ENCODE data around the gene NTSR2.

The NTSR2 gene

GRCh38 chr2:11631462-11631861 is 38.5 kb downstream of the NTSR2 start:
- in situ Hi-C loops (cut with HindIII; ENCODE audit: low sequenced_read_pairs) = no loop called here

DNA sequence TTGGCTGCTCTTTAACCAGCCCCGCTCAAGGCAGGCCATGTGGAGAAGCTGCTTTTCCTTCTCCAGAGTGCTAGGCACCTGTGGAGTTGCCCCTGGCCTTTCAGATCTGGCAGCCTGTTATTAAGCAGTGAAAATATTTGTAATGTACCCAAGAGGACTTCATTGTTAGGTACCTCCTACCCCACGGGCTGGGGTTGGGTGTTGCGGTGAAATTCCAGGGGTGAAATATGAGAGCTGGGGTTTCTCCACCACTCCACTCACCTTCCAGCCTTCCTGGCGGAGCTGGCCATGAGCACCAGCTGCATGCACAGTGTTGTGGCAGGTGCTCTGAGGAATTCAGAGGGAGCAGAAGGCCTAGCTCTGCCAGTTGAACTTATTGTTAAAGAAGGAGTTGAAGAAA is 39.1 kb downstream of the NTSR2 start:
- in situ Hi-C loops (cut with HindIII; ENCODE audit: low sequenced_read_pairs) = no loop called here

DNA sequence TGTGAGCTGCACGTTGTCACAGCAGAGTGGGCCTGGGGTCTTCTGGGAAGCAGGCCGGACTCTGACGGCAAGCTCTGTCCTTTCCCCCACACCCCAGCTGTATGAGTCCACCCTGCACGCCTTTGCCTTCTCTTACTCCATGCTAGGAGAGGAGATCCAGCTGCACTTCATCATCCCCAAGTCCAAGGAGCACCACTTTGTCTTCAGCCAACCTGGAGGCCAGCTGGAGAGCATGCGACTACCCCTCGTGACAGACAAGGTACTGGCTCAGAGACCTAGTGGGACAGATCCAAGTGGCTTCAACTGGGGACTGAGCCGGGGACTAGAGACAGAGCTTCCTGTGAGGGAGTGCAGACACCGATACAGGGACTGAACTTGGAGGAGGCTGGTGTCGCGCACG is 40.1 kb downstream of the NTSR2 start:
- in situ Hi-C loops (cut with HindIII; ENCODE audit: low sequenced_read_pairs) = no loop called here

GRCh38 chr2:11629215-11629614 is 40.8 kb downstream of the NTSR2 start:
- in situ Hi-C loops (cut with HindIII; ENCODE audit: low sequenced_read_pairs) = no loop called here

- in situ Hi-C loops (cut with HindIII; ENCODE audit: low sequenced_read_pairs) = no loop called here
These were observed 41.3 kb downstream of the NTSR2 start for GRCh38 chr2:11628675-11629074.

GRCh38 chr2:11625671-11626070 is 44.3 kb downstream of the NTSR2 start:
- in situ Hi-C loops (cut with HindIII; ENCODE audit: low sequenced_read_pairs) = no loop called here

- in situ Hi-C loops (cut with HindIII; ENCODE audit: low sequenced_read_pairs) = no loop called here
These were observed 45.1 kb downstream of the NTSR2 start for GRCh38 chr2:11624893-11625292.

- in situ Hi-C loops (cut with HindIII; ENCODE audit: low sequenced_read_pairs) = no loop called here
These were observed 47.4 kb downstream of the NTSR2 start for GRCh38 chr2:11622611-11623010.

GRCh38 chr2:11621410-11621809 is 48.6 kb downstream of the NTSR2 start:
- in situ Hi-C loops (cut with HindIII; ENCODE audit: low sequenced_read_pairs) = no loop called here

GRCh38 chr2:11618708-11619062 is 51.3 kb downstream of the NTSR2 start:
- in situ Hi-C loops (cut with HindIII; ENCODE audit: low sequenced_read_pairs) = no loop called here

DNA sequence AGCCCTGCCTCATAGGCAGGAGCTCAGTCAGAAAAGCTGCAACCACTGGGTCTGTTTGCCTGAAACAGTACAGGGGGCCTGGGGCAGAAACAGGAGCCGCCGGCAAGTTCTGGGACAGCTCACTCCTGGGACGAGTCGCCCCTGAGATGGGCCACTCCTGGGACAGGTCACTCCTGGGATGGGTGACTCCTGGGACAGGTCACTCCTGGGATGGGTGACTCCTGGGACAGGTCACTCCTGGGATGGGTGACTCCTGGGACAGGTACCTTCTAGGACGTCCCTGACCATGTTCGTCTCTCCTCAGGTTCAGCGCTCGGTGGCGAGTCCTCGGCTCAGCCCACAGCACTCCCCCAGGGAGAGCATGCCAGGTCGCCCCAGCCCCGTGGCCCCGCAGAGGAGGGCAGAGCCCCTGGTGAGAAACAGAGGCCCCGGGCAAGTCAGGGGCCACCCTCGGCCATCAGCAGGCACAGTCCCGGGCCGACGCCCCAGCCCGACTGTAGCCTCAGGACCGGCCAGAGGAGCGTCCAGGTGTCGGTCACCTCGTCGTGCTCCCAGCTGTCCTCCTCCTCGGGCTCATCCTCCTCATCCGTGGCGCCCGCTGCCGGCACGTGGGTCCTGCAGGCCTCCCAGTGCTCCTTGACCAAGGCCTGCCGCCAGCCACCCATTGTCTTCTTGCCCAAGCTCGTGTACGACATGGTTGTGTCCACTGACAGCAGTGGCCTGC is 51.8 kb downstream of the NTSR2 start:
- in situ Hi-C loops (cut with HindIII; ENCODE audit: low sequenced_read_pairs) = no loop called here

GRCh38 chr2:11617527-11617926 is 52.5 kb downstream of the NTSR2 start:
- in situ Hi-C loops (cut with HindIII; ENCODE audit: low sequenced_read_pairs) = no loop called here

DNA sequence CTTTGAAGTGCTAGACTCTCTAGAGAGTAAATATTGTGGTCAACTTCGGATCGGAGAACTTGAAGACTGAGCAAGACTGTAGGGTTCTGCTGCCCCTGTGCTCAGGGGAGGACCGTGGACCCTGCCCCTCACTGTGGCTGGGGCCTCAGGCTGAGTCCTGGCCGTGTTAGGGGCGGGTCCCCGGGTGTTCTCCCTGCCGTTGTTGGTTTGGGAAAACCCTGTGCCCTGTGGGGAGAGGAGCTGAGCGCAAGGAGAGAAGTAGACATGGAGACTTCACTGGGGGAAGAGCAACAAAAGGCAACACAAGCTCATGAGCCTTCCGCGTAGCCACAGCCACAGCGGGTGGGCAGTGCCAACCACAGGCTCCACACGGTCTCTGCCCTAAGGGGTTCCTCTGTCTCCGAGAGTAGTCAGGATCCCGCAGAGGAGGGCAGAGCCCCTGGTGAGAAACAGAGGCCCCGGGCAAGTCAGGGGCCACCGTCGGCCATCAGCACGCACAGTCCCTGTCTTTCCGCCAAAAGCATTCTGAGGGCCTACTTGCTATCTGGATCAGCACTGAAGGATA is 53.1 kb downstream of the NTSR2 start:
- in situ Hi-C loops (cut with HindIII; ENCODE audit: low sequenced_read_pairs) = no loop called here

DNA sequence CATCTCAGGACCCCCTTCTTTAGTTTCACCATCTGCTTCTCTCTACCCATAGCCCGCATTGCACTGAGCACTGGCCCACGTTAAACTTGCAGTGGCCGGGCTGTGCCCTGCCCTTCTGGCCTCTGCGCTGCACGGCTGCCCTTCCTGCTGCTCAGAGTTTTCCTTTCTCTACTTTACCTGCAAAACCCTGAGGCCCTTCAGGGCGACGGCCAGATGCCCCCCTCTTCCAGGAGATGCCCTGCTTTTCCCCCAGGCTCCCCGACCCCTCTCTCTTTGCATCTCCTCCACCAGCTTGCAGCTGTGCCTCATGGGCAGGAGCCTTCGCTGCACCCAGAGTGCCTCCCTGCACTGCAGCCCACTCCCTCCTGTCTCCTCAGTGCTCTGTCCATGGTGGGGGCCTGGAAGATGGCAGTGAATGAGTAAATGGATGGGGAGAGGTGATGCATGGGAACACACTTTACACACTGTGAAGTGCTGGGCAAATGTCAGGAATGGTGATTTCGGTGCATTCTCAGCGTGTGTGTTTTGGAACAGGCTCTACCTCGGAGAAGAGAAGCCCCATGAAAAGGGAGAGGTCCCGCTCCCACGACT is 53.8 kb downstream of the NTSR2 start:
- in situ Hi-C loops (cut with HindIII; ENCODE audit: low sequenced_read_pairs) = no loop called here

- in situ Hi-C loops (cut with HindIII; ENCODE audit: low sequenced_read_pairs) = no loop called here
These were observed 54.8 kb downstream of the NTSR2 start for GRCh38 chr2:11615209-11615608.

DNA sequence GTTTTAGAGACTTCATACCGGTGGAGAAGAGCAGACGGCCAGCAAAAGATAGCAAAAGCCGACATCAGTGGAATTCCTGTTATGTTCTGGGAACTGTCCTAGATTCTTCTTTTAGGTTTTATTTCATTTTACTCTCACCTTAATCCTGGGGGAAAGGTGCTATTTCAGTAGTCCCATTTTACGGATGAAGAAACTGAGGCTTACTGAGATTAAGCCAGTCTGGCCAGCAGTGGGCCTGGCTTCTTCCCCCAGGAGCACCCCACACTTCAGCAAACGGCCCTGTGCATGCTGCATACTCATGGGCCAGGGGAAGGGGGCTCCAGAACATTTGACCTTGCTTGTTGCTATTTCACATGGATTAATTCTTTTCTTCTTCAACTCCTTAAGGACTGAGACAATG is 56.7 kb downstream of the NTSR2 start:
- in situ Hi-C loops (cut with HindIII; ENCODE audit: low sequenced_read_pairs) = no loop called here

DNA sequence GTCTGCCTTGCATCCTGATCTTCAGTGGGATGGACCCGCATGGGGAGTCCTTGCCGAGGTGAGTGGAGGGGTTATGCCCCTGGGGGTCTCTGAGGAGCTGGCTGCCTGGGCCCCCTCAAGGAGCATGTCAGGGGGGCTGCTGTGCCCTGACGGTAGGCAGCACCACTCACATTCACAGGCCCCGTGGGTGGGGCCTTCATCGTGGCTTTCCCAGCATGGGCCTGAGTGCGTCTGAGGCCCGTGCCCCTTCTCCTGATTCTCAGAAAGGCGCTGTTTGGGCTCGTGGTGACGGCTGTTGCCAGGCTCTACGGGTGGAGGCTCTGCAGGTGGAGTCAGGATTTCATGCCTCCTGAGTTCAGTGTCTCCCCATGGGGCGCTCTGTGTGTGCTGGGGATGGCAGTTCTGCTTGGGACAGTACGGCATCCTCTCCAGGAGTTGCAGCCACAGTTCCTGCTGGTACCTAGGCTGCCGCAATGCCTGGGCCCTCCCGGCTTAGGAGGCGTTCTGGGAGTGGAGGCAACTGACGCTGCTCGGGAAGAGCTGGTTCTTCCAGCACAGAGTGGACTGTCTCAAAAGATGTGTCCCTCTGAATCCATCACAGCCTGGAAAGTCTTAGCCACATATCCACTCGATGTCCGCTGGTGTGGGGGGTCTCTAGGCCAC is 57.3 kb downstream of the NTSR2 start:
- in situ Hi-C loops (cut with HindIII; ENCODE audit: low sequenced_read_pairs) = no loop called here

DNA sequence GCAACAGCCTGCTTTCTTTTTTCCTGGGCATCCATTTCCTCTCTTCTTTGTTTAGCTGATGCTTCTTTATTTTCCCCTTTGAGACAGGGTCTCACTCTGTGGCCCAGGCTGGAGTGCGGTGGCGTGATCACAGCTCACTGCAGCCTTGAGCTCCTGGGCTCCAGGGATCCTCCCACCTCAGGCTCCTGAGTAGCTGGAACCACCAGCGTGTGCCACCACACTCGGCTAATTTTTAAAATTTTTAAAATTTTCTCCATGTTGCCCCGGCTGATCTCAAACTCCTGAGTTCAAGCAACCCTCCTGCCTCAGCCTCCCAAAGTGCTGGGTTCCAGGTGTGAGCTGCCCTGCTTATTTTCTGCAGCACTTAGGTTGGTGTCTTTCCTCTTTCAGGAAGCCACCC is 58.7 kb downstream of the NTSR2 start:
- in situ Hi-C loops (cut with HindIII; ENCODE audit: low sequenced_read_pairs) = no loop called here

DNA sequence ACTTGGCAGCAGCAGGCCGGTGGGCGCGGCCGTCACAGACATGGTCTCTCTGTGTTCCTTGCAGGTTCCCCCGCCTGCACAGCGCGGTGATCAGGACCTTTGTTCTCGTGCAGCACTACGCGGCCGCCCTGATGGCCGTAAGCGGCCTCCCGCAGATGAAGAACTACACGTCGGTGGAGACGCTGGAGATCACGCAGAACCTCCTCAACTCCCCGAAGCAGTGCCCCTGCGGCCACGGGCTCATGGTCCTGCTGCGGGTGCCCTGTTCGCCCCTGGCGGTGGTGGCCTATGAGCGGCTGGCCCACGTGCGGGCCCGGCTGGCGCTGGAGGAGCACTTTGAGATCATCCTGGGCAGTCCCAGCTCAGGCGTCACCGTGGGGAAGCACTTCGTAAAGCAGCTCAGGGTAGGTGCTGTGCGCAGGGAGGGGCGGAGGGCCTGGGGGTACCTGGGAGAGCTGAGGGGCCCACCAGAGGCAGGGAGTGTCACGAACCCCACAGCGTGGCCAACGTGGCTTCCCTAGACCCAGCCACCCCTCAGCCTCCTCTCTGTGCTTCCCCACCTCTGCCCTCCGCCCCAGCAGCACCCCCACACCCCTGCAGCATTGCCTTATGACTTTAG is 59.3 kb downstream of the NTSR2 start:
- in situ Hi-C loops (cut with HindIII; ENCODE audit: low sequenced_read_pairs) = no loop called here

Data from DLD1 (cell line).